ENCODE measurements around the gene FLT1.

FLT1 gene

DNA sequence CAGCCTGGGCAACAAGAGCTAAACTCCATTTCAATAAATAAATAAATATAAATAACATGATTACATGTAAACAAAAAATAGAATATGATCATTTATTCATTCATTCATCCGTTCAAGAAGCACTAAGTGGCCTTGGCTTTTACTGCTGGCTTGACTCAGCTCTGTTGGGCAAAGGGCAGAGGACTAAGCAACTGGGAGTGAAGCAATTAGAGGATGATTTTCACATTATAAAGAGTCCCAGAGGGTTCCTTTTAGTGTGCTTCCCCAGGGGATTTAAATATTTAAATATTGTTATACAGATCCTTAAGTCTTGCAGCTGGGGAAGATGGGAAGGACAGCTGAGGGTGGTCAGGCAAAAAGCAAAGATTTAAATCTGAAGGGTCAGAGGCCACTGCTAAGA, 34.9 kb upstream of the FLT1 start:
- TF ChIP-seq CTCF (IDR thresholded peaks at IDR 0.05; ENCODE audit: control insufficient read depth, insufficient read depth, low read depth, low read length, missing control alignments), result no peak
- H3K4me3 ChIP-seq (ENCODE audit: control insufficient read depth, low read depth, low read length), result no peak overlapping the region
- no peak for DNase-seq (ENCODE audit: low read depth)

- DNase-seq (ENCODE audit: low read depth), result no peak
- TF ChIP-seq CTCF (IDR thresholded peaks at IDR 0.05; ENCODE audit: control insufficient read depth, insufficient read depth, low read depth, low read length, missing control alignments), result peak; percentile 12
Measured at GRCh38 chr13:28528848-28529247, 33.9 kb upstream of the FLT1 start.

DNA sequence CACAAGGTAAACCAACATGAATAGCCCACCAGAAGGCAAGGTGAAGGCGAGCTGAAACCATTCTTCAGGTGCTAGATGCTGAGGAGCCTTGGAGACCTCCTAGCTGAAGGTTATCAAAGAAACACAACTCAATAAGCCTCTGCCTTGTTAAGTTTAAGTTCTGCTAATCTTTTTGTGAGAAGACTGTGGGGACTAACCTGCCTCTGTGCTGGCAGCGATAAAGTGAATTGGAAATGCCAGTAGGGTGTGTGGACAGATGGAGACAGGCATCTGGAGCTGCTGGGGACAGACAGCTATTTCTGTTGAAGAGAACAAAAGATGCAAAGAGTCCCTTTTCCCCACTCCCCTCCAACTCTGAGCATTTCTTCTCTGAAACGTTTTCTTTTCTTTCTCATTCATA, 33.5 kb upstream of the FLT1 start:
- TF ChIP-seq CTCF (IDR thresholded peaks at IDR 0.05; ENCODE audit: control insufficient read depth, insufficient read depth, low read depth, low read length, missing control alignments), result no peak
- H3K4me3 ChIP-seq (ENCODE audit: control insufficient read depth, low read depth, low read length), result no peak overlapping the region
- no peak for DNase-seq (ENCODE audit: low read depth)

More at GRCh38 chr13:28528848-28529247, 33.9 kb upstream of the FLT1 start:
- H3K4me3 ChIP-seq (ENCODE audit: control insufficient read depth, low read depth, low read length), result no peak overlapping the region

DNA sequence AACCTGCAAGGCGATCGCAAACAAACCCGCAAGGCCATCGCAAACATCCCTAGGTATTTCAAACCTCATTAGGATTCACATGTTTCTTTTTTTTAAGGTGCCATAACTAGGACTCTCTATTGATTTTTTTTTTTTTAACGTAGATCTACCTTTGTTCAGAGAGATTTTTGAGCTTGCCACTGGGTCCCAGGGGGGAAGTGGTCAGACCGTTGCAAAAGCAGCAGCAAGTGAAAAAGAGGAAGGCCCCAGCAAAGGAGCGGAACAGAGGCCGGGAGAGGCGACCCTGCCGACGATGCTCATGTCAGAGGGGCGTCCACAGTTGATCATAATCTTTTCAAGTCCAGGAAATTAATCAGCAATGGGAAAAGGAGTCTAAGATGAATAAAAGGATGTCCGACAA, 32.7 kb upstream of the FLT1 start:
- DNase-seq (ENCODE audit: low read depth), result no peak
- no peak overlapping the region for H3K4me3 ChIP-seq (ENCODE audit: control insufficient read depth, low read depth, low read length)

GRCh38 chr13:28526876-28527275, 31.9 kb upstream of the FLT1 start:
- DNase-seq (ENCODE audit: low read depth), result no peak
- no peak overlapping the region for H3K4me3 ChIP-seq (ENCODE audit: control insufficient read depth, low read depth, low read length)
- TF ChIP-seq CTCF (IDR thresholded peaks at IDR 0.05; ENCODE audit: control insufficient read depth, insufficient read depth, low read depth, low read length, missing control alignments), result no peak

More for the DNA sequence above, 32.7 kb upstream of the FLT1 start:
- TF ChIP-seq CTCF (IDR thresholded peaks at IDR 0.05; ENCODE audit: control insufficient read depth, insufficient read depth, low read depth, low read length, missing control alignments), result no peak

- no peak for TF ChIP-seq CTCF (IDR thresholded peaks at IDR 0.05; ENCODE audit: control insufficient read depth, insufficient read depth, low read depth, low read length, missing control alignments)
- no peak for DNase-seq (ENCODE audit: low read depth)
- H3K4me3 ChIP-seq (ENCODE audit: control insufficient read depth, low read depth, low read length), result no peak overlapping the region
Measured at GRCh38 chr13:28522871-28523270, 27.9 kb upstream of the FLT1 start.

- TF ChIP-seq CTCF (IDR thresholded peaks at IDR 0.05; ENCODE audit: control insufficient read depth, insufficient read depth, low read depth, low read length, missing control alignments), result no peak
- no peak for DNase-seq (ENCODE audit: low read depth)
- no peak overlapping the region for H3K4me3 ChIP-seq (ENCODE audit: control insufficient read depth, low read depth, low read length)
Measured at GRCh38 chr13:28513745-28514144, 18.8 kb upstream of the FLT1 start.

Data from AG09309 (cell line).